BE2C (cell line): Measurements from ENCODE around the gene KIF5C.
A peak's percentile ranks its signal among the peaks of the same experiment; 100 is the strongest.

ENCODE experiments used
- DNase-seq: peaks from one replicate; pipeline ENCODE4 v3.0.0-alpha.2; 2020
- H3K27me3 ChIP-seq: fragments of 250-450 bp; sonication (Bioruptor Pico); 2 replicates; pipeline ENCODE4 v1.5.1; 2020; ENCODE audit warnings: mild to moderate bottlenecking
- H3K36me3 ChIP-seq: fragments of 250-450 bp; sonication (Bioruptor Pico); 2 replicates; pipeline ENCODE4 v1.5.1; 2020; ENCODE audit warnings: mild to moderate bottlenecking
- H3K4me1 ChIP-seq: fragments of 250-450 bp; sonication (Bioruptor Pico); 2 replicates; pipeline ENCODE4 v1.5.1; 2020
- H3K4me3 ChIP-seq: 2 replicates; pipeline ENCODE4 v1.5.1; 2011; ENCODE audit warnings: low read depth, low read length
- H3K9me3 ChIP-seq: fragments of 250-450 bp; sonication (Bioruptor Pico); 2 replicates; pipeline ENCODE4 v1.5.1; 2020
- TF ChIP-seq, protein P1 (sequence below): IDR thresholded peaks from 2 replicates; pipeline ENCODE4 v1.5.1; 2012; ENCODE audit warnings: mild to moderate bottlenecking, low read depth, low read length

KIF5C gene

DNA sequence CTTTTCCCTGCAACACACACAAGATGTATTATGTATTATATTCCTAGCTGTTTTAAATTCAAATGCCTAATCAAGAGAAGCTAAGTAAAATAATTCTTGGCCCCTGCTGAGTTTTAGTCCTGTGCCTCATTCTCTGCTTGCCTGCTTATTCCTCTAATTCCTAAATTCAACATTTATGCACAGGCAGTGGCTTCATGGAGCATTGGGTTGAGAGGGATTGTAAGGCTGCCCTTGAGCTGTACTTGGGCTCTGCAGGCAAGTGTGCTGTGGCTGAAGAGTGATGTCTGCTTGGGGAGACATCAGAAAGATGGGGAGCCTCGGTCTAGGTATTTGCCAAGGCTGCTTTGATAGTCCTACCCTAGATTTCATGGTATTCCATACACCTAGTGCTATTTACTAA, 27.8 kb downstream of the KIF5C start:
- no peaks in the 10 kb centered on the region for H3K27me3 ChIP-seq
- H3K4me3 ChIP-seq, result no peak overlapping the region
- H3K9me3 ChIP-seq, result no peaks in the 10 kb centered on the region
- TF ChIP-seq, protein P1, sequence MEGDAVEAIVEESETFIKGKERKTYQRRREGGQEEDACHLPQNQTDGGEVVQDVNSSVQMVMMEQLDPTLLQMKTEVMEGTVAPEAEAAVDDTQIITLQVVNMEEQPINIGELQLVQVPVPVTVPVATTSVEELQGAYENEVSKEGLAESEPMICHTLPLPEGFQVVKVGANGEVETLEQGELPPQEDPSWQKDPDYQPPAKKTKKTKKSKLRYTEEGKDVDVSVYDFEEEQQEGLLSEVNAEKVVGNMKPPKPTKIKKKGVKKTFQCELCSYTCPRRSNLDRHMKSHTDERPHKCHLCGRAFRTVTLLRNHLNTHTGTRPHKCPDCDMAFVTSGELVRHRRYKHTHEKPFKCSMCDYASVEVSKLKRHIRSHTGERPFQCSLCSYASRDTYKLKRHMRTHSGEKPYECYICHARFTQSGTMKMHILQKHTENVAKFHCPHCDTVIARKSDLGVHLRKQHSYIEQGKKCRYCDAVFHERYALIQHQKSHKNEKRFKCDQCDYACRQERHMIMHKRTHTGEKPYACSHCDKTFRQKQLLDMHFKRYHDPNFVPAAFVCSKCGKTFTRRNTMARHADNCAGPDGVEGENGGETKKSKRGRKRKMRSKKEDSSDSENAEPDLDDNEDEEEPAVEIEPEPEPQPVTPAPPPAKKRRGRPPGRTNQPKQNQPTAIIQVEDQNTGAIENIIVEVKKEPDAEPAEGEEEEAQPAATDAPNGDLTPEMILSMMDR, result no peak
- H3K4me1 ChIP-seq, result no peaks in the 10 kb centered on the region
- H3K36me3 ChIP-seq, result no peaks in the 10 kb centered on the region
- DNase-seq, result no peak

DNA sequence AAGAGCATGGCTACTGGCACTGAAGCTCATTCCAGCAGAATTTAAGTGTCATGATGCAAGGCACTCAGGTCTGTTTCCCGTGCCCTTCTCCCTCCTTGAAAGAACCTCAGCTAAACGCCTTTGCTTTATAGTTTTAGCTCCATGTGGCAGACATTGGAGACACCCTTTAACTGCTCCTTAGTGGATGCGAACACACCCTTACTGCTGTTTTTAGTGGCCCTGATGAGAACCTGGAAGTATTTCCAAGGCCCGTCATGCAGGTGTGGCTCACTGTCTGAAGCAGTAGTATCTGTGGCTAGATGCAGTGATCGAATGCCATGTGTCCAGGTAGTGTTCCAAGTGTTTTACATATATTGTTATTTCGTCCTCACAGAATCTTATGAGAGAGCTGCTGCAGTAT, 28.3 kb downstream of the KIF5C start:
- no peaks in the 10 kb centered on the region for H3K9me3 ChIP-seq

DNA sequence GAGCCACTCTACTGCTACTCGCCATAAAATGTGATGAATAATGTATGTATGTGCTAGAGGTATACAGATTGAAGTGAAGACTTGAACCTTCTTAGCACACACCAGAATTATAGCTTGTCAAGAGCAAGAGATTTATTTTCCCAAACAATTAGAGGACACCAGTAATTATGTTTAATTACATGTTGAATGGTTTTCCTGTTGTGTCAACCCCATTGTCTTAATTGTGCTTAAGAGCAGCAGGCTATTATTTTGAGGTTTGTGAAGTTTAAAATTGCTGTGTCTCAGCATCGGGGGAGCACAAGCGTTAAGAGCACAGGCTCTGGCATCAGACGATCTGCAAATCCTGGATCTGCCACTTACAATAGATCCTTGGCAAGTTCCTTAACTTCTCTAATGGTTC, 29.0 kb downstream of the KIF5C start:
- Histone ChIP-seq H3K27me3 (no peaks in the 10 kb centered on the region), H3K4me1 (peaks cover 1% of the 10 kb centered on the region; the same call in 1 of the 2 replicates), H3K4me3 (no peak overlapping the region), H3K9me3 (no peaks in the 10 kb centered on the region), H3K36me3 (no peaks in the 10 kb centered on the region)
- no peak for DNase-seq
- TF ChIP-seq, protein P1, result no peak

More for the DNA sequence above, 28.3 kb downstream of the KIF5C start:
- Histone ChIP-seq H3K4me3 (no peak overlapping the region), H3K4me1 (no peaks in the 10 kb centered on the region), H3K27me3 (no peaks in the 10 kb centered on the region), H3K36me3 (no peaks in the 10 kb centered on the region)
- TF ChIP-seq, protein P1, result no peak
- no peak for DNase-seq

DNA sequence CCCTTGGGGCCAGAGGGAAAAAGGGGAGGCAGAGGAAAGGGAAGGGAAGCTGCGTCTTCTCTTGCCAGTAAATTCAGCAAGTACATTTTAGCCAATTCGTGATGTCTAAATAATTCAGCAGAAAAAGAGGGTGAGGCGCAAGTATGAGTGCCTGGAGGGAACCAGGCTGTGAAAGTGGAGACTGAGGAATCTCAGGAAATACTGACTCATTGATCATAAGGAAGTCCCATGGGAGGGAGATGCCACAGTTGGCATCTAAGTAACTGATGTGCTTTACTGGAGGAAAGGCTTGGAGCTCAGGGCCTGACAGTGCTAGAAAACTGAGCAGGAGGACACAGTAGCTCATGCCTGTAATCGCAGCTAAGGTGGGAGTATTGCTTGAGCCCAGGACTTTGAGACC, 31.1 kb downstream of the KIF5C start:
- no peak for DNase-seq
- Histone ChIP-seq H3K9me3 (no peaks in the 10 kb centered on the region), H3K4me1 (peaks cover 5% of the 10 kb centered on the region; the same call in 1 of the 2 replicates), H3K27me3 (no peaks in the 10 kb centered on the region), H3K4me3 (no peak overlapping the region), H3K36me3 (no peaks in the 10 kb centered on the region)
- TF ChIP-seq, protein P1, result no peak

DNA sequence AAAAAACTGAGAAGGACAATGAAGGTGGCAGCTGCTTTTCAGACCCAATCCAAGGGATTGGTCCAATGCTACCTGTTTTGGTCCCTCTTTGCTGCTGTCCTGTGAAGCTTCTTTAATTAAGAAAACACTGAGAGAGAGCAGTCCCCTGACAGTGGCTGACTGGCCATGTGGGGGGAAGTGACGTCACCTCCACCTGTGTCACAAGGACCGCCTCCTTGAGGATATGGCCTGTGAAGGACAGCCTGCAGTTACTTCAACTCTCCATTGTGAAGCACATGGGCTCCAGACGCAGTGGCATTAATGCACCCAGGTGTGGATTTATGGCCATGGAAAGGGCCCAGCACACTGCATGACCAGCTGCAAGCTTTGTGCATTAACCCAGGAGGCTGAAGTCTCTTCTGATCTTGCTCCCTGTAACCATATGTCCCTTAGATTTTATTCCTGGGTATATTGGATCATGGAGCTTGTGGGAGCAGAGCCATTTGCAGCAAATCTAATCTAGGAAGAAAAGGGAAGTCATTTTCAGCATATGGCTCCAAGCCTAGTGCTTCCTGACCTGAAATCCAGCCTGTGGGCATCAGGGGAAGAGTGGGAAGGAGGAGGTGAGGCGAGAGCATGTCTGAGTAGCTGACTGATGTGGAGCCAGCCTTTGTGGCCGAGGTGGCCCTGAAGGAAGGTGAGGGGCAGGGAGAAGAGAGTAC, 32.2 kb downstream of the KIF5C start:
- H3K27me3 ChIP-seq, result no peaks in the 10 kb centered on the region
- H3K4me3 ChIP-seq, result no peak overlapping the region
- no peaks in the 10 kb centered on the region for H3K36me3 ChIP-seq
- no peak for DNase-seq
- TF ChIP-seq, protein P1, result no peak
- H3K4me1 ChIP-seq, result peaks cover 5% of the 10 kb centered on the region; the same call in 1 of the 2 replicates
- no peaks in the 10 kb centered on the region for H3K9me3 ChIP-seq

DNA sequence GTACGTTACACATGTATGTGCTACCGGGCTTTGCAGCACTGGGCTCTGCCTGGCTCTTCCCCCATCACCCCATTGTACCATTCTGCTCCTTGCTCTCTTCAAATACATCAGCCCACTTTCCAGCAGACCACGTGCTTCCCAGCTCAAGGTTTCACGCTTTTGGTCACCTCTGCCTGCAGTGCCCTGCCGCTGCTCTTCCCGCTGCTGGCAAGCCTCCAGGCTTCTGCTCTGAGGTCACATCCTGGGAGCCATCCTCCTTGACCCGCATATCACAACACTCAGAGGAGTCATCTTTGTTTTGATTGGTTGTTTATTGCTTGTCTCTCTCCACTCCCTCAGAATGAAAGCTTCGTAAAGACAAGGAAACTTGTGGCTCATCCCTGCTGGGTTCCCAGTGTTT, 34.1 kb downstream of the KIF5C start:
- TF ChIP-seq, protein P1, result no peak

More for the DNA sequence above, 34.1 kb downstream of the KIF5C start:
- no peak overlapping the region for H3K4me3 ChIP-seq
- DNase-seq, result peak; percentile 34
- H3K27me3 ChIP-seq, result no peaks in the 10 kb centered on the region
- peaks cover 5% of the 10 kb centered on the region; the same call in 1 of the 2 replicates for H3K4me1 ChIP-seq
- H3K9me3 ChIP-seq, result no peaks in the 10 kb centered on the region
- H3K36me3 ChIP-seq, result no peaks in the 10 kb centered on the region
